ENCODE data around the gene WRNIP1.

GRCh38 chr6:2755456-2755855 is 9.7 kb upstream of the WRNIP1 start:
- TF ChIP-seq ARNTL (CRISPR knock-in tag; IDR thresholded peaks at IDR 0.05; ENCODE audit: borderline replicate concordance, low read depth) (no peak), CREB5 (CRISPR knock-in tag; IDR thresholded peaks at IDR 0.05; ENCODE audit: low read depth) (no peak), PATZ1 (CRISPR knock-in tag; IDR thresholded peaks at IDR 0.05; ENCODE audit: borderline replicate concordance) (no peak), TSHZ2 (CRISPR knock-in tag; IDR thresholded peaks at IDR 0.05) (no peak), ZC3H10 (CRISPR knock-in tag; IDR thresholded peaks at IDR 0.05) (no peak)
